ENCODE data around the gene DNAH7.

Gene DNAH7

GRCh38 chr2:195793881-195794280 is 274.8 kb downstream of the DNAH7 start:
- no peak for DNase-seq

- no peak for DNase-seq
Observed at GRCh38 chr2:195782156-195782555, 286.5 kb downstream of the DNAH7 start.

GRCh38 chr2:195779491-195779890 is 289.1 kb downstream of the DNAH7 start:
- no peak for DNase-seq

GRCh38 chr2:195769975-195770374 is 298.7 kb downstream of the DNAH7 start:
- no peak for DNase-seq

GRCh38 chr2:195768431-195768830 is 300.2 kb downstream of the DNAH7 start:
- DNase-seq: no peak

GRCh38 chr2:195766691-195767090 is 301.9 kb downstream of the DNAH7 start:
- no peak for DNase-seq

GRCh38 chr2:195763866-195764265 is 304.8 kb downstream of the DNAH7 start:
- no peak for DNase-seq

- no peak for DNase-seq
Observed at GRCh38 chr2:195759877-195760276, 308.8 kb downstream of the DNAH7 start.

- DNase-seq: no peak
Observed at GRCh38 chr2:195758846-195759245, 309.8 kb downstream of the DNAH7 start.

GRCh38 chr2:195756218-195756942 is 312.3 kb downstream of the DNAH7 start:
- no peak for DNase-seq

GRCh38 chr2:195741191-195741590 is 327.4 kb downstream of the DNAH7 start:
- no peak for DNase-seq

GRCh38 chr2:195737511-195738325 is 330.9 kb downstream of the DNAH7 start:
- no peak for DNase-seq

GRCh38 chr2:195735347-195735746 is 333.3 kb downstream of the DNAH7 start:
- DNase-seq: no peak

- DNase-seq: no peak
Observed at GRCh38 chr2:195734931-195735330, 333.7 kb downstream of the DNAH7 start.

- DNase-seq: no peak
Observed at GRCh38 chr2:195734395-195734794, 334.2 kb downstream of the DNAH7 start.

GRCh38 chr2:195733831-195734230 is 334.8 kb downstream of the DNAH7 start:
- no peak for DNase-seq

GRCh38 chr2:195732574-195732973 is 336.1 kb downstream of the DNAH7 start:
- no peak for DNase-seq

GRCh38 chr2:195730912-195731311 is 337.7 kb downstream of the DNAH7 start:
- DNase-seq: no peak

- DNase-seq: no peak
Observed at GRCh38 chr2:195727106-195727505, 341.5 kb downstream of the DNAH7 start.

GRCh38 chr2:195722075-195722474 is 346.6 kb downstream of the DNAH7 start:
- no peak for DNase-seq

GRCh38 chr2:195721042-195721441 is 347.6 kb downstream of the DNAH7 start:
- no peak for DNase-seq

- DNase-seq: no peak
Observed at GRCh38 chr2:195716466-195716865, 352.2 kb downstream of the DNAH7 start.

GRCh38 chr2:195711478-195711877 is 357.2 kb downstream of the DNAH7 start:
- DNase-seq: no peak
